Measurements from ENCODE around the gene TRIP6.
"Not testable (repeated sequence)": the region's sequence is repeated elsewhere in the genome, so short reads cannot be mapped to it uniquely, and the experiment has no call there.

DNA sequence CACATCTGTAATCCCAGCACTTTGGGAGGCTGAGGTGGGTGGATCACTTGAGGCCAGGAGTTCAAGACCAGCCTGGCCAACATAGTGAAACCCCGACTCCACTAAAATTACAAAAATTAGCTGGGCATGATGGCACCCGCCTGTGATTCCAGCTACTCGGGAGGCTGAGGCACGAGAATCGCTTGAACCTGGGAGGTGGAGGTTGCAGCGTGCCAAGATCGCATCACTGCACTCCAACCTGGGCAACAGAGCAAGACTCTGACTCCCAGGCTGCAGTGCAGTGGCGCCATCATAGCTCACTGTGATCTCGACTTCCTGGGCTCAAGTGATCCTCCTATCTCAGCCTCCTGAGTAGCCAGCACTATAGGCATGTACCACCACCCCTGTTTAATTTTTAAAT lies 12.3 kb upstream of the TRIP6 start:
- not testable (repeated sequence) for TF ChIP-seq EZH2phosphoT487 (IDR thresholded peaks at IDR 0.05; ENCODE audit: low read depth, severe bottlenecking, unreplicated experiment); CTCF (IDR thresholded peaks at IDR 0.05; ENCODE audit: poor library complexity)
